GM18867 (cell line): ENCODE results near the gene SKI.

Experiments
- ATAC-seq: cut with Tn5 transposase; IDR thresholded peaks from one replicate; pipeline ENCODE4 v1.9.1; 2021; ENCODE audit warnings: mild to moderate bottlenecking, moderate library complexity; ENCODE audit not compliant: unreplicated experiment

Gene SKI

GRCh38 chr1:2304921-2305681 is 77.0 kb downstream of the SKI start:
- ATAC-seq = no peak

GRCh38 chr1:2306151-2306978 is 78.2 kb downstream of the SKI start:
- ATAC-seq = no peak

GRCh38 chr1:2307064-2307605 is 79.0 kb downstream of the SKI start:
- ATAC-seq = no peak

- no peak for ATAC-seq
Observed at GRCh38 chr1:2307972-2308371, 79.9 kb downstream of the SKI start.

GRCh38 chr1:2308844-2309243 is 80.7 kb downstream of the SKI start:
- ATAC-seq = no peak

- ATAC-seq = no peak
Observed at GRCh38 chr1:2310332-2311183, 82.4 kb downstream of the SKI start.

GRCh38 chr1:2311184-2312032 is 83.3 kb downstream of the SKI start:
- ATAC-seq = no peak

- ATAC-seq = no peak
Observed at GRCh38 chr1:2312160-2312514, 84.0 kb downstream of the SKI start.

GRCh38 chr1:2312515-2313301 is 84.6 kb downstream of the SKI start:
- no peak for ATAC-seq

GRCh38 chr1:2313651-2314261 is 85.6 kb downstream of the SKI start:
- ATAC-seq = no peak

- no peak for ATAC-seq
Observed at GRCh38 chr1:2314273-2314802, 86.2 kb downstream of the SKI start.

GRCh38 chr1:2314803-2315673 is 86.9 kb downstream of the SKI start:
- no peak for ATAC-seq

- ATAC-seq = no peak
Observed at GRCh38 chr1:2315674-2316450, 87.7 kb downstream of the SKI start.

GRCh38 chr1:2316451-2316961 is 88.4 kb downstream of the SKI start:
- ATAC-seq = no peak

GRCh38 chr1:2317230-2318065 is 89.3 kb downstream of the SKI start:
- no peak for ATAC-seq
